Stimulated activated naive CD4-positive, alpha-beta T cell (primary cell): ENCODE data around the gene ZNF646.

Source experiments
- DNase-seq, 6 experiments: peaks; one replicate each; lab custom pipeline; 2025; lab: John Stamatoyannopoulos, UW

The ZNF646 gene

DNA sequence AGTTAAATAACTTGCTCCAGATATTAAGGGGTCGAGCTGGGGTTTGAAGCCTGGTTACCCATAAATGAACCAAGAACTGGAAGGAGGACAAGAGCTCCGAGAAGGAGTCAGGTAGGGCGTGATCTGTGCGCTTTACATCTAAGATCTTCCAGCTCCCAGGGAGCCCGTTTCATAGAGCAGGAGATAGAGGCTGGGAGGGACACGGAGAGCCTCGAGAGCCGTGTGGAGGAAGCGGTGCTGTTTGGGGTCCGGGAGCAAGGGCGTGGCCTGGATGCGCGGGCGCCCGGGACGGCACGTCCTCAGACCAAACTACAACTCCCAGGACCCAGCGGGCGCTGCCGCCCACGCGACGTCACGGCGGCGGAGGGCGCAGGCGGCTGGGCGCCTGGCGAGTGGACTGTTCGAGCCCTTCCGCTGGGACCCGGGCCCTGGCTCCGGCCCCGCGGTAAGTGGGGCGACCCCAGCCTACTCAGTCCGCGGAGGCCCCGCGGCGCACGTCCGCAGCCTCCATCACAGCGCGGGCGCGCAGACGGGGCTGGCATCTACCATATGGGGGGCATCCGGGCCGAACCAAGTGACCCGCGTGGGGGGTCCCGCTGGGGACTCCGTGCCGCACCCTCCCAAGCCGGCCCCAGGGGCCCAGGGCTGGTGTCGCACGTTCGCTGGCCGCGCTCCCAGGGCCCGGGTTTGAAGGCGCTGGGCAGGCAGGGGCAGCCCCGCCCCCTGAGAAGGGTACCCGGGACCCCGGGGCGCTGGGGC lies 34.0 kb downstream of the ZNF646 start, which contains the start of gene BCKDK:
Gene BCKDK, plus strand, starts transcription at position 352 of the 759 bp plus-strand sequence. CDS start 838 bp downstream, outside the sequence.
- DNase-seq: peak; percentile 13 to 59 (median 32)

DNA sequence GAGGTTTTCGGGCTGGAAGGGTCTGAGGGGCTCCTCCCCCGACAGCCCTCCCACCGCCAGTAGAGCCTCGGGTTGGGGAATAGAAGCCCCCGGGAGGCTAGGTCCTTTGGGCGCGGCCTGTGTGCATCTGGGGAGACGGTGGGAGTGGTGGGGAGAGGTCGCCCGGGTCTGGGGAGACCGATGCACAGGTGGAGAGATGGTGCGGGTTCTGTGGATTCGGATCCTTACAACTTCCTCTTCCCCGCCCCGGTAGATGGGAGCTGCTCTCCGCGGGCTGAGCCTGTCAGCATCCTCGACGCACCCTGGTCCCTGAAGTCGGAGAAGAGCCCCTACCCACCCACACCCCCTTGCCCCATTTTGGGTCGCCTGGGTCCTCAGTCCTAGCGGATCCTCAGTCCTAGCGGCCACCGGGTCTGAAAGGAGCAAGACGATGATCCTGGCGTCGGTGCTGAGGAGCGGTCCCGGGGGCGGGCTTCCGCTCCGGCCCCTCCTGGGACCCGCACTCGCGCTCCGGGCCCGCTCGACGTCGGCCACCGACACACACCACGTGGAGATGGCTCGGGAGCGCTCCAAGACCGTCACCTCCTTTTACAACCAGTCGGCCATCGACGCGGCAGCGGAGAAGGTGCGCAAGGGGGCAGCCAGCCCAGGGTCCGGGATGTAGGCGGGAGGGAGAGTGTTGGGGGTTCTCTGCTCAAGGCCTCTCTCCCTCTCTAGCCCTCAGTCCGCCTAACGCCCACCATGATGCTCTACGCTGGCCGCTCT lies 34.8 kb downstream of the ZNF646 start:
- no peak for DNase-seq

DNA sequence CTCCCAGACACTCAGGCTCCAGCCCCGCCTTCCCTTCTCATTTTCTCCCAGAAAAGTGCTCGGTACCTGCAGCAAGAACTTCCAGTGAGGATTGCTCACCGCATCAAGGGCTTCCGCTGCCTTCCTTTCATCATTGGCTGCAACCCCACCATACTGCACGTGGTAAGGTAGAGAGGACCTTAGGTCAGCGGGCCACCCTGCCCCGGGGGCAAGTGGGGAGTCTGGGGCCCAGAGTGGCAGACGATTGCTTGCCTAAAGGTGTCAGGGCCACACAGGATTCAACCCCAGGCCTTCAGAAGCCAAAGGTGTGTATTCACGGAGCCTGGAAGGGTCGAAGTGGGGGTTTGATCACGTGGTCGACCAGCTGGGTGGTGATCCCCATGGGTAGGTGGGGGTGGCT lies 35.4 kb downstream of the ZNF646 start:
- DNase-seq: no peak

DNA sequence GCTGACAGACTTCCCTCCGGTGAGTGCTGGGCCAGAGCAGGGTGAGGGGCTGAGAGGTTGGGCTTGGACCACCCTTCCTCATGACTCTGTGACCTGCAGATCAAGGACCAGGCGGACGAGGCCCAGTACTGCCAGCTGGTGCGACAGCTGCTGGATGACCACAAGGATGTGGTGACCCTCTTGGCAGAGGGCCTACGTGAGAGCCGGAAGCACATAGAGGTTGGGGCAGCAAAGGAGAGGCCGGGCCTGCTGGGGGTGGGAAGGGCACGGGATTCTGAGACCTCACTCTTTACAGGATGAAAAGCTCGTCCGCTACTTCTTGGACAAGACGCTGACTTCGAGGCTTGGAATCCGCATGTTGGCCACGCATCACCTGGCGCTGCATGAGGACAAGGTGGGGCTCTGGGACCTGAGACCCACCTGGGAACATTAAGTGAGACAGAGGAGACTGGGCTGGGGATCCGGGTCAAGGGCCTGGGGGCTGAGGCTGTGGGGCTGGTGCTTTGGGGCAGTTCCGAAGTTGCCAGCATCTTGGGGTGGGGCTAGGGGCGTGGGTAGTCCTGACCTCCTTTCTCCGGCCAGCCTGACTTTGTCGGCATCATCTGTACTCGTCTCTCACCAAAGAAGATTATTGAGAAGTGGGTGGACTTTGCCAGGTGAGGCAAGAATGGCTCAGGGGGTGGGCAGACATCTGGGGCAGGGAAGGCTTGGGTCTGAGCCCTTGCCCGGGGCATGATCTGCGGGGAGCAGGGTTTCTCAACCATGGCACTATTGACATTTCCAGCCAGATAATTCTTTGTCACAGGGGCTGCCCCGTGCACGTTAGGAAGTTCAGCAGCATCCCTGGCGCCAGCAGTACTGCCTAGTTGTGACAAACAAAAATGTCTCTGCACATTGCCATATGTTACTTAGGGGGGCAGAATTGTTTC lies 36.1 kb downstream of the ZNF646 start:
- DNase-seq: no peak

DNA sequence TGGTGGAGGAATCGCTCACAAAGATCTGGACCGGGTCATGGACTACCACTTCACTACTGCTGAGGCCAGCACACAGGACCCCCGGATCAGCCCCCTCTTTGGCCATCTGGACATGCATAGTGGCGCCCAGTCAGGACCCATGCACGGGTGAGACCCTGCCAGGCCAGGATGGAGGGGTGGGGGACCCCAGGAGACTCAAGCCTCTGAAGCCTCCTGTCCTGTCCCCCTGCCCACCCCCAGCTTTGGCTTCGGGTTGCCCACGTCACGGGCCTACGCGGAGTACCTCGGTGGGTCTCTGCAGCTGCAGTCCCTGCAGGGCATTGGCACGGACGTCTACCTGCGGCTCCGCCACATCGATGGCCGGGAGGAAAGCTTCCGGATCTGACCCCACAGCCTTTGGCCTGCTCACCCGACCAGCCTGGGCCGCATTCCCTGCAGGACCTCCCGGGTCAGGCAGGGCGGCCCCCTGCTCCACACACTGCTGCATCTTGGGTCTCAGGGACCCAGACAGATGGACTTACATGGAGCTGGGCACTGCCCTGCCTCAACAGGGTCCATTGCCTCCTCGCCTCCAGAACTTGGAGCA lies 37.8 kb downstream of the ZNF646 start:
- DNase-seq: no peak

DNA sequence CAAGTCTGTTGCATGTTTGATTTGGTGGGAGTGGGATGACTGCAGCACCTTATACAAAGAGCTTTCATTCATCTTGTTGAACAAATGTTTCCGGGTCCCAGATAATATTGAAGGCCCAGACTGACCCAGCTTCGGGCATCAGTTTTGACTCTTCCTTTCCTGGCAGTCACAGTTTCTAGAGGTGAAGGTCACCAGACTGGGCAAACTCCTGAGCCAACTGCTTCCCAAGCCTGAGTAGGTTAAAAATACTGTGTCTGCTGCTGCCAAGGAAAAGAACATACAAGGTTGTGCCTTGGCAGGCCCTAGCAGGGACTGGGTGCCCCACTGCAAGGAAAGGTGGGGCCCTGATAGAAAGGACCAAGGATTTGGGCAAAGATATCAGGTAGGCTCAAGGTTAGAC lies 38.5 kb downstream of the ZNF646 start:
- no peak for DNase-seq

DNA sequence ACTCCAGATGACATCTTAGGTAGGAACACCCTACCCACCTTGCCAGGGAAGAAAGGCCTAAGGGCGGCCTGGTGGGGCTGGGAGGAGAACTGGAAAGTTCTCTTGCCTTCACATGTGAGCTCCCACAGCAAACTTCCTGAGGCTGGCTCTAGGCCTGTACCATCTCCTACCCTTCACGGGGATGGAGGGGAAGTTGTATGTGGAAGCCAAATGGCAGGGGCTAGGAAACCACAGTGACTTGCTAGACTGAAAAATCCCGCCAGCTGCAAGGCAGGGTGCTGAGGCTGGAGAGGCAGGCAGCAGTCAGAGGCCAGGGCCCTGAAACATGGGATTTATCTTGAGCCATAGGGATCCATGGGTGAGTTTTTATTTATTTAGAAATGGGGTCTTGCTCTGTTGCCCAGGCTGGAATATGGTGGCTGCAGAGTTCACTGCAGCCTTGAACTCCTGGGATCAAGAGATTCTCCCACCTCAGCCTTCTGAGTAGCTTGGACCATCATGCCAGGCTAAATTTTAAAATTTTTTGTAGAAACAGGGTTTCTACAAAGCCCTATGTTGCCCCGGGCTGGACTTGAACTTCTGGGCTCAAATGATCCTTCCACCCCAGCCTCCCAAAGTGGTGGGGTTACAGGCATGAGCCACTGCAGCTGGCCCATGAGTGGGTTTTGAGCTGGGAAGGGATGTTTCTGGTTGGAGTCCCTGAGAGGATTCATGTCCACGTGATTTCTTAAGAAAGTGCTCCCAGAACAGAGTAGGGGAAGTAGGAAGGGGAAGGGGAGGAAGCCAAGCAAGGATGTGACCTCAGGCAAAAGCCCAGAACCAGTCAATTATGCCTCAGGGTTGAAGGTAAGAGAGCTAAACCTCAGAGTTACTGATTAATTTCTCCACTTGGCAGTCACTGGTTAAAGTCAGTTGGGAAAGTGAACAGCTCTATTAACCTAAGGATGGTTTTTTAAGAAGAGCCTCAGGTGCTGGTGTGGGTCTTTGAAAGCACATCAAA lies 39.2 kb downstream of the ZNF646 start:
- no peak for DNase-seq

DNA sequence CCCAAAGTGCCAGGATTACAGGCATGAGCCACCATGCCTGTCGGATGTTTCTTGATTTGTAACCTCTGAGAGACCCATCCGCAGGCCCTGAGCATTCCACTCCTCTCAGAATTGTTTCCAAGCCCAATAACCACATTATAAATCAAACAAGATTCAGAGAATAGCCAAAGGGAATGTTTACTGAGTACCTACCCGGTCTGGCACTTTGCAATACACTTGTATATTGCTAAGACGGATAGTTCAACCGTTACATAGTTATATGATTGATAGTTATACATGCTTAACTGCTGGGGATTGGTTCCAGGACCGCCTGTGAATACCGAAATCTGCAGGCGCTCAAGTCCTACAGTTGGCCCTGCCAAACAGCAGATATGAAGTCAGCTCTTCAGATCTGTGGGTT lies 40.2 kb downstream of the ZNF646 start:
- DNase-seq: no peak

DNA sequence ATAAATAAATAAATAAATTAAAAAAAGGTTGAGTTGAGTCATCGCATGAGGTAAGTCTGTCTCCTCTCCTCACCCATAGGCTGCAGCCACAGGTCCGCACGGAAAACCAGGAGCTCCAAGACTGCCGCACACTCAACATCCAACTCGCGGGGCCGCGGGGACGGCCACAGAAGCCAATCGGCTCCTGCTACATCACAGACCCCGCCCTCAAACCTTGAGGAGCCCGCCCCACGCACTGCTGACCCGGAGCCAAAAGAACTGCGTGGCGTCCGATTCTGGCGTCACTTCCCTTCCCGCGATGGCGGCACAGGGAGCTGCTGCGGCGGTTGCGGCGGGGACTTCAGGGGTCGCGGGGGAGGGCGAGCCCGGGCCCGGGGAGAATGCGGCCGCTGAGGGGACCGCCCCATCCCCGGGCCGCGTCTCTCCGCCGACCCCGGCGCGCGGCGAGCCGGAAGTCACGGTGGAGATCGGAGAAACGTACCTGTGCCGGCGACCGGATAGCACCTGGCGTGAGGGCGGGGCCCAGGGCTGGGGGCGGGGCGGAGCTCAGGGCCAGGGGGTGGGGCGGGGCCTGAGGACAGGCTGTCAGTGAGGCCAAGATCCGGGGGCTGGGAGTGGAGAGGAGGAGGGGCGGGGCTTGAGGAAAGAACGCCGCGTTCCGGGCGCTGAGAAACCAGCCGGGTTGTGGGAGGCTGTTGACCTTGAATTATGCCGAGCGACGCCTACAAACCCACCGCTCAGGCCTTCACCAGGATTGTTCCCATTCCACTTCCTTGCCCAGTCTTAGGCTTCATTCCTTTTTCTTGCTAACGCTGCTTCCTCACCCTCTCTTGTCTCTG lies 43.4 kb downstream of the ZNF646 start, which contains the start of gene KAT8:
Gene KAT8, plus strand, starts transcription at position 281 of the 839 bp plus-strand sequence. Its CDS starts 18 bp downstream, at position 299.
- DNase-seq: peak; percentile 93 to 99 (median 96)

DNA sequence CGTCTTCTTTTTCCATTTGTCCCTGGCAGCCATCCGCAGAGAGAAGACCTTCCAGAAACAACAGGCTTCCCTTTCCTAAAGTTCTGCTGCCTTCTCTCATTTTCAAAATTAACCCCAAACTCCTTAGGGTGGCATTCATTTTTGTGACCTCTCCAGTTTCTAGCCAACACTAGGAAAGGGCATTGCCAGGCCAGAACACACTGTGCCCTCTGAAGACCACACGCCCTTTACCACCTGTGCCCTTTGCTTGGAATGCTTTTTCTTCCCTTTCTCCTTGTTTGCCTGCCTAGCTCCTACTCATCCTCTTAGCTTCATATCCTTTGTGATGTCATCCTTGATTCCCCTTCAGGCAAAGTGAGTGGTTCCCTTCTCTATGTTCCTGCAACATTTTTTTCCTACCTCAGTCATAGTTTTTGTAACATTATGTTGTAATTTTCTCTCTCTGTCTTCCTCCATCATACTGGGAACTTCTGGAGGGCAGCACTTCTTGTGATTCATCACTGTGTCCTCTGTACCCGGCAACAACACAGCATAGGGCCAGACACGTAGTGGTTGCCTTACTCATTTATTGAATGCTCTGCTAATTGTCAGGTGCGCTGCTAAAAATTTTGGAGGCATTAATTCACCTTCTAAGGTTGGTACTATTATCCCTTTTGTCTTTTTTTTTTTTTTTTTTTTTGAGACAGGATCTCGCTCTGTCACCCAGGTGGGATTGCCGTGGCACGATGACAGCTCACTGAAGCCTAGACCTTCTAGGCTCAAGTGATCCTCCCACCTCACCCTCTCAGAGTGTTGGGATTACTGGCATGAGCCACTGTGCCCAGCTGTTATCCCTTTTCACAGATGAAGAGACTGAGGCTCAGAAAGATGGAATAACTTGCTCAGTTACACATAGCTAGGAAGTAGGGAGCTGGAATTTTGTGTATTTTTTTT lies 44.3 kb downstream of the ZNF646 start:
- no peak for DNase-seq

DNA sequence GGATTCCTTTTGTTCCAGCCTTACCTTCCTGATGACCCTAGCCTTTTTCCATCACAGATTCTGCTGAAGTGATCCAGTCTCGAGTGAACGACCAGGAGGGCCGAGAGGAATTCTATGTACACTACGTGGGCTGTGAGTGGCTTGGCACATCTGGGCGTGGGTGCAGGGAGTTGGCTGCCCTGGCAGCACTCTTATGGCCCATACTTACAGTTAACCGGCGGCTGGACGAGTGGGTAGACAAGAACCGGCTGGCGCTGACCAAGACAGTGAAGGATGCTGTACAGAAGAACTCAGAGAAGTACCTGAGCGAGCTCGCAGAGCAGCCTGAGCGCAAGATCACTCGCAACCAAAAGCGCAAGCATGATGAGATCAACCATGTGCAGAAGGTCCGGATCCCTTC lies 45.9 kb downstream of the ZNF646 start:
- no peak for DNase-seq

DNA sequence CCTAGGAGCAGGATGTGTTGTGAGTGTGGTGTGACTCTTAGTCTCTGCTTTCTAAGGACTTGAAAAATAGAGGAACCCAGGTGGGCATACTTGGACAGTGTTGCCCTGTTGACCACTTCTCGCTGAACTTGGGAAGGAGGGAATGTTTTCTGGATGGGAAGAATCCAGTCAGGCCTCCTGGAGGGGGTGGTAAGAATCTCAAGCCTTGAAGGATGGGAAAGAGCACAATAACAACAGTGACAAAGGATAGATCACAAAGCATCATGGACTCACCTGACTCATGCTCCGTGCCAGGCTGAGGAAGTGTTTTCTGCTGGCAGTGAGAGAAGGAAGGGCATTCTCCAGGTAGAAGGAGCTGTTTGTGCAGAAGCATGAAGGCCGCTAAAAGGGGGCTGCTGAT lies 51.6 kb downstream of the ZNF646 start:
- DNase-seq: no peak

DNA sequence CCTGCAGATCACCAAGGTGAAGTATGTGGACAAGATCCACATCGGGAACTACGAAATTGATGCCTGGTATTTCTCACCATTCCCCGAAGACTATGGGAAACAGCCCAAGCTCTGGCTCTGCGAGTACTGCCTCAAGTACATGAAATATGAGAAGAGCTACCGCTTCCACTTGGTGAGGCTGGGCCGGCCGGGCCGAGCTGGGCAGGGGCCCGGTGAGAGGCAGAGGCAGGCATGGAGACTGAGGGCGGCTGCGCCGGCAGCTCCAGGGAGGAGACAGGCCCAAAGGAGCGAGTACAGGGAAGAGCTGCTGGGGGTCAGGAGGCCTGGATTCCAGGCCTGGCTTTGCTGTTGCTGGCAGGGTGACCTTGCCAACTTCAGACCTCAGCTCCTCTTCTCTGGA lies 53.0 kb downstream of the ZNF646 start:
- no peak for DNase-seq

DNA sequence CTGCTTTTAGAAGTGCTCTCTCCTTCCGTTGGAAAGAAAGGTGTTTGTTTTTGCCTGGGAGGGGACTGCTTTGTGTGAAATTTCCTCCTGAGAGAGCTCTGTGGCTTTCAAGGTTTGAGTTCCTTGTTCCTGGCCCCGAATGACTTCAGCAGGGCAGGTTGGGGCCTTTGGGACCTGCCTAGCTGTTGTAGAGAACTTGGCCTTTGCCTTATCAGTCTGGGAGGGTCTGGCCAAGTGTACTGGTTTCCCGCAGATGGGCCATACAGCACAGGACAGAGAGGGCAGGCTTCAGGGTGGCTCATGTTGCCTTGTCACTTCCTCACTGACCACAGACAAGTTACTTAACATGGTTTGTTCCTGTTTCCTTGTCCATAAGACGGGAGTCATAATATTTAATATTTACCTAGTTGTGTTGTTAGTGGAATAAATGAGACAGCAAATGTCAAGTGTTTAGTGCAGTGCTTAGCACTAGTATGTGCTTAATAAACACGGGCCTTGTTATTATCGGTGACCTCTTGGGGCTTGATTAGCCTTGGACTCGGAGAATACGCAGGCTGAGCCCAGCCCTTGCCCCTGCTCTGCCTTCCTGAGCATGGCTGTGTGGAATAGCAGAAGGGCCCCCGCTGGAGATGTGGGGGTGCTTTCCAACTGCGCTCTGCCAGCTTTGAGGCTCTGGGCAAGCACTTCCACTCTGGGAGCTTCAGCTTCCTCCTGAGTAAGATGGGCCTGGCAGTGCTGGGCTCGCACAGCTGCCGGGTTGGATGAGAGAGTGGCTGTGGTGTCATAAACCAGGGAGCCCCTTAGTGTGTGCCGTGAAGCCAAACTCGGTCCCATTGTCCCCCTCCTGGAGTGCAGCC lies 54.7 kb downstream of the ZNF646 start:
- no peak for DNase-seq

DNA sequence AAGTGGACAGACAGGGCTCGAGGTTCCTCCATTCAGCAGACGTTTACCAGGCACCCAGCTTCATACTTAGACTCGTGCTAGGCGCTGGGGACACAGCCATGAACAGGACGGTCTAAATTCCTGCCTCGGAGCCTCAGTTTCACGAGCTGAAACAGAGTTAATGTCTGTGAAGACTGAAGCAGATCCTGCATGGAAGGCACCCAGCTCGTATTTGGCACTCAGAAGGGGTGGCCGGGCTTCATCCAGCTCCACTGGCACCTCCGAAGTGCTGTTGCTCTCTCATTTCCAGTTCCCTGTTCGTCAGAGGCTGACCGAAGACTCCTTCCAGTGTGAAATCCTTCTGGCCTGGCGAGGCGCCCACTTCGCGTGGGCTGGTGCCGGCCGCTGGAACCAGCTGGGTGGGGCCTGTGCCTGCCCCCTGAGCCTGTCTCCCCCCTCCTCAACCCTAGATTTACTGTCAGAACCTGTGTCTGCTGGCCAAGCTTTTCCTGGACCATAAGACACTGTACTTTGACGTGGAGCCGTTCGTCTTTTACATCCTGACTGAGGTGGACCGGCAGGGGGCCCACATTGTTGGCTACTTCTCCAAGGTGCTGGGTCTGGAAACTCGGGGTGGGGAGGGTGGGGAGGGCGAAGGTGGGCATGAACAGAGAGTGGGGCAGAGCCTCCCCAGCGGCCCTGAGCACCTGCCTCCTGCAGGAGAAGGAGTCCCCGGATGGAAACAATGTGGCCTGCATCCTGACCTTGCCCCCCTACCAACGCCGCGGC lies 55.5 kb downstream of the ZNF646 start:
- DNase-seq: no peak

DNA sequence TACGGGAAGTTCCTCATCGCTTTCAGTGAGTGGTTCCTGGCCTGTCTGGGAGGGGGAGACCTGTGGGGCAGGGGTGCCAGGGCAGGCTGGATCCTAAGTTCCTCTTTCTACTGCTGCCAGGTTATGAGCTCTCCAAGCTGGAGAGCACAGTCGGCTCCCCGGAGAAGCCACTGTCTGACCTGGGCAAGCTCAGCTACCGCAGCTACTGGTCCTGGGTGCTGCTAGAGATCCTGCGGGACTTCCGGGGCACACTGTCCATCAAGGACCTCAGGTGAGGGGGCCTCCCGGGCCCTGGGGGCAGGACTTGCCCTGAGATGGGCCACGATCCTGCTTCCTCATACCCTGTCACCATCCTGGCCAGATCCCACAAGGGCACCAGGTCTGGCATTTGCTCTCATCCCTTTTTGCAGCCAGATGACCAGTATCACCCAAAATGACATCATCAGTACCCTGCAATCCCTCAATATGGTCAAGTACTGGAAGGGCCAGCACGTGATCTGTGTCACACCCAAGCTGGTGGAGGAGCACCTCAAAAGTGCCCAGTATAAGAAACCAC lies 56.2 kb downstream of the ZNF646 start:
- no peak for DNase-seq
